Measurements from ENCODE around the gene TMEM44. TPM values are rescaled to one million over a fixed set of nuclear protein-coding genes. Genes with fewer than 3 reads are reported as not detected.

Gene TMEM44
- total RNA-seq, 2 experiments from 2014 or later, result 4.4 to 5.0 TPM

DNA sequence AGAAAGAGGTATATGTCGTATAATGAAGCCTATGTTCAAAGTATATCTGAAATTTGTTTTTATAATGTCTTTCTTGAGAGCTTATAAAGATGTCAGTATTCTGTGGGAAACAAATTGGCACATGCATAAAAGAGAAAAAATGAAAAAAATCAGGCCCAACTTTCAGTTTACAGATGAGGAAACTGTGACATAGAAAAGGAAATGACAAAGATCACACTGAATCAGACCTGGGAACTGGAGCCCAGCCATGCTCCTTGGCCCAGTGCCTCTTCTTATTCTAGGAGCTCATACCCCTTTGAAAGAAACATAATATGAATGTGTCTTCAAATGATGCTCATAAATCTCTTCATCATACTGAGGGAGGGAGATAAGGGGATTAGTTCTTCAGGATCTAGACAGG is 48.4 kb downstream of the TMEM44 start:
- POLR2A ChIA-PET, result interaction anchor here (0.6 to 1.2 kb wide), 5 partner anchors 13 to 144 kb away, joined by 3 to 4 read pairs (median 3); no protein-coding TSS in a partner anchor

GRCh38 chr3:194584320-194584776 is 48.9 kb downstream of the TMEM44 start:
- Mint-ChIP-seq H3K4me1 (ENCODE audit: low read depth) (peaks cover 20% of the 10 kb centered on the region), H3K4me3 (peak overlapping the region; percentile 97), H3K27ac (peak overlapping the region; percentile 97), H3K27me3 (no peaks in the 10 kb centered on the region), H3K9me3 (peaks cover 12% of the 10 kb centered on the region), H3K36me3 (ENCODE audit: low read depth) (peaks cover 27% of the 10 kb centered on the region)
- DNase-seq (no peak), ATAC-seq (peak; percentile 1)
- intact Hi-C loops (cut with micrococcal nuclease), result no loop called here
- CTCF ChIA-PET, result interaction anchor here (4.3 to 5.8 kb wide), 2 partner anchors 11 to 111 kb away, joined by 26 to 31 read pairs; no protein-coding TSS in a partner anchor
- TF ChIP-seq CTCF (IDR thresholded peaks at IDR 0.05), result no peak
- POLR2A ChIA-PET, result interaction anchor here (0.6 to 1.2 kb wide), 4 partner anchors 12 to 111 kb away, joined by 3 to 4 read pairs (median 3); no protein-coding TSS in a partner anchor

More for the DNA sequence above, 48.4 kb downstream of the TMEM44 start:
- H3K36me3 Mint-ChIP-seq (ENCODE audit: low read depth), result peaks cover 27% of the 10 kb centered on the region
- TF ChIP-seq CTCF (IDR thresholded peaks at IDR 0.05), result no peak
- peak overlapping the region; percentile 97 for H3K27ac Mint-ChIP-seq
- peaks cover 20% of the 10 kb centered on the region for H3K4me1 Mint-ChIP-seq (ENCODE audit: low read depth)
- CTCF ChIA-PET, result interaction anchor here (4.3 to 5.8 kb wide), 2 partner anchors 10 to 112 kb away, joined by 26 to 31 read pairs; no protein-coding TSS in a partner anchor
- H3K27me3 Mint-ChIP-seq, result no peaks in the 10 kb centered on the region
- ATAC-seq (peak; percentile 40), DNase-seq (peak; percentile 41)
- H3K9me3 Mint-ChIP-seq, result peaks cover 12% of the 10 kb centered on the region
- H3K4me3 Mint-ChIP-seq, result peak overlapping the region; percentile 97
- intact Hi-C loops (cut with micrococcal nuclease), result no loop called here

GRCh38 chr3:194582196-194582905 is 50.9 kb downstream of the TMEM44 start:
- TF ChIP-seq CTCF (IDR thresholded peaks at IDR 0.05), result no peak
- Mint-ChIP-seq H3K4me1 (ENCODE audit: low read depth) (peaks cover 28% of the 10 kb centered on the region), H3K4me3 (peak overlapping the region; percentile 33), H3K9me3 (peaks cover 12% of the 10 kb centered on the region), H3K36me3 (ENCODE audit: low read depth) (peaks cover 24% of the 10 kb centered on the region), H3K27me3 (no peaks in the 10 kb centered on the region), H3K27ac (no peak overlapping the region)
- ChIA-PET CTCF (interaction anchor here (4.3 to 5.8 kb wide), 2 partner anchors 13 to 109 kb away, joined by 26 to 31 read pairs; no protein-coding TSS in a partner anchor), POLR2A (interaction anchor here (0.7 to 1.6 kb wide), 2 partner anchors 97 to 105 kb away, joined by 3 to 8 read pairs; no protein-coding TSS in a partner anchor)
- DNase-seq (no peak), ATAC-seq (no peak)
- intact Hi-C loops (cut with micrococcal nuclease), result no loop called here

- ATAC-seq, result no peak
- ChIA-PET CTCF (interaction anchor here (1.7 kb wide), 1 partner anchor 16 kb away, joined by 4 read pairs; no protein-coding TSS in a partner anchor), POLR2A (no interaction called here)
- no peak for TF ChIP-seq CTCF (IDR thresholded peaks at IDR 0.05)
- Mint-ChIP-seq H3K36me3 (ENCODE audit: low read depth) (peaks cover 3% of the 10 kb centered on the region), H3K27me3 (peaks cover 2% of the 10 kb centered on the region), H3K27ac (no peak overlapping the region), H3K9me3 (peaks cover 2% of the 10 kb centered on the region), H3K4me3 (no peak overlapping the region), H3K4me1 (ENCODE audit: low read depth) (peaks cover 11% of the 10 kb centered on the region)
- intact Hi-C loops (cut with micrococcal nuclease), result no loop called here
- no peak for DNase-seq
Observed at GRCh38 chr3:194579091-194579606, 54.1 kb downstream of the TMEM44 start.

Data from activated CD8-positive, alpha-beta T cell treated with anti-CD3 and anti-CD28 coated beads for 36 hours (primary cell).